ENCODE measurements around the gene NTNG2. TPM values are rescaled to one million over a fixed set of nuclear protein-coding genes. Genes with fewer than 3 reads are reported as not detected.
"Not testable (repeated sequence)": the region's sequence is repeated elsewhere in the genome, so short reads cannot be mapped to it uniquely, and the experiment has no call there.

Gene NTNG2
- polyA plus RNA-seq, 2 donors: 0.18 TPM

GRCh38 chr9:132127888-132128534 lies 33.8 kb upstream of the NTNG2 start:
- Histone ChIP-seq H3K9me3 (ENCODE audit: control insufficient read depth in 2 of 2, insufficient read depth in 1 of 2, low read depth in 1 of 2, low read length in 1 of 2) (no peaks in the 10 kb centered on the region), H3K36me3 (ENCODE audit: control insufficient read depth in 2 of 2, insufficient read depth in 2 of 2, low read length in 1 of 2) (no peaks in the 10 kb centered on the region), H3K27ac (ENCODE audit: low read depth in 2 of 2, low read length in 1 of 2) (no peak overlapping the region), H3K4me1 (ENCODE audit: control insufficient read depth in 2 of 2, insufficient read depth in 2 of 2, low read length in 1 of 2) (peaks cover 1 to 4% of the 10 kb centered on the region in 2 donors), H3K4me3 (ENCODE audit: low read depth in 1 of 2, low read length in 2 of 2) (no peak overlapping the region), H3K27me3 (ENCODE audit: control insufficient read depth in 1 of 2, insufficient read depth in 2 of 2, low read length in 2 of 2) (peaks cover 3 to 5% of the 10 kb centered on the region in 2 donors)
- WGBS, 2 donors: 69 to 79% methylated on average over 15 of the region's 15 CpGs

- Histone ChIP-seq H3K4me3 (ENCODE audit: low read depth in 1 of 2, low read length in 2 of 2) (no peak overlapping the region), H3K4me1 (ENCODE audit: control insufficient read depth in 2 of 2, insufficient read depth in 2 of 2, low read length in 1 of 2) (peaks cover 1 to 4% of the 10 kb centered on the region in 2 donors), H3K27me3 (ENCODE audit: control insufficient read depth in 1 of 2, insufficient read depth in 2 of 2, low read length in 2 of 2) (peaks cover 3 to 5% of the 10 kb centered on the region in 2 donors), H3K36me3 (ENCODE audit: control insufficient read depth in 2 of 2, insufficient read depth in 2 of 2, low read length in 1 of 2) (no peaks in the 10 kb centered on the region), H3K9me3 (ENCODE audit: control insufficient read depth in 2 of 2, insufficient read depth in 1 of 2, low read depth in 1 of 2, low read length in 1 of 2) (no peaks in the 10 kb centered on the region), H3K27ac (ENCODE audit: low read depth in 2 of 2, low read length in 1 of 2) (no peak overlapping the region)
- WGBS, 2 donors: 64 to 71% methylated on average over 12 of the region's 12 CpGs
Measured at GRCh38 chr9:132129535-132129934, 32.3 kb upstream of the NTNG2 start.

- 61 to 69% methylated on average over 5 of the region's 5 CpGs for WGBS, 2 donors
- H3K4me3 ChIP-seq (ENCODE audit: low read depth in 1 of 2, low read length in 2 of 2); H3K27me3 ChIP-seq (ENCODE audit: control insufficient read depth in 1 of 2, insufficient read depth in 2 of 2, low read length in 2 of 2): not testable (repeated sequence)
Measured at GRCh38 chr9:132134085-132134484, 27.8 kb upstream of the NTNG2 start.

GRCh38 chr9:132135456-132135855 lies 26.4 kb upstream of the NTNG2 start:
- Histone ChIP-seq H3K9me3 (ENCODE audit: control insufficient read depth in 2 of 2, insufficient read depth in 1 of 2, low read depth in 1 of 2, low read length in 1 of 2) (peaks cover 0 to 3% of the 10 kb centered on the region in 2 donors), H3K4me3 (ENCODE audit: low read depth in 1 of 2, low read length in 2 of 2) (no peak overlapping the region), H3K4me1 (ENCODE audit: control insufficient read depth in 2 of 2, insufficient read depth in 2 of 2, low read length in 1 of 2) (no peaks in the 10 kb centered on the region), H3K27ac (ENCODE audit: low read depth in 2 of 2, low read length in 1 of 2) (no peak overlapping the region), H3K36me3 (ENCODE audit: control insufficient read depth in 2 of 2, insufficient read depth in 2 of 2, low read length in 1 of 2) (no peaks in the 10 kb centered on the region), H3K27me3 (ENCODE audit: control insufficient read depth in 1 of 2, insufficient read depth in 2 of 2, low read length in 2 of 2) (no peaks in the 10 kb centered on the region)
- WGBS, 2 donors: 88 to 90% methylated on average over 5 of the region's 5 CpGs

More at GRCh38 chr9:132134085-132134484, 27.8 kb upstream of the NTNG2 start:
- H3K4me1 ChIP-seq (ENCODE audit: control insufficient read depth in 2 of 2, insufficient read depth in 2 of 2, low read length in 1 of 2); H3K27ac ChIP-seq (ENCODE audit: low read depth in 2 of 2, low read length in 1 of 2); H3K36me3 ChIP-seq (ENCODE audit: control insufficient read depth in 2 of 2, insufficient read depth in 2 of 2, low read length in 1 of 2); H3K9me3 ChIP-seq (ENCODE audit: control insufficient read depth in 2 of 2, insufficient read depth in 1 of 2, low read depth in 1 of 2, low read length in 1 of 2): not testable (repeated sequence)

DNA sequence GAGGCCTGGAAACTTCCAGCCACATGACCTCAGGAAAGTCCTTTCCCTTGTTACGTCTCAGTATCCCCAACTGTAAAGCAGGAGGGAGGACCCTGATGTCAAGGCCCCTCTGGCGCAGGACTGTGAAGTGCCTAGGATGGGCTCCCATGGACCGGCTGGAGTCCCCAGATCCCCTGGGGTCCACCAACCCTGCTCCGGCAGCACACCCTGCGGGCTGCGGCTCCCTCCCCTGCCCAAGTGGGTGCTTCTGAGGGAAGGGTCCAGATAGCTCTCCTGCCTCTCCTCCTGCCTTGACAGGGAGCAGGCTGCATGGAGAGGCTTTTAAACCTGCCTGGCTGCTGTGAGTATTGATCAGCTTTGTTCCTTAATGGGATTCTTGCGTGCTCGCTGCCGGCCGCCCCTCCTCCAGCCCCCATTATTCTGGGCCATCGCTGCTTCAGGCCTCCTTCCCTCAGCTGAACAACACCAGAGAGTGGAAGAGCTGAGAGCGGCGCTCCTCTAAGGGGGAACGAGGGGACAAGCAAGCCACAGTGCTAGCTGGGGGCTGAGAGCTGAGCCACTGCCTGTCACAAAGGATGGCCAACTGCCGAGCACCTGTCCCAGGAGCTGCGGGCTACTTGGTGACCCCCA lies 25.6 kb upstream of the NTNG2 start:
- WGBS, 2 donors: 57 to 61% methylated on average over 16 of the region's 16 CpGs
- Histone ChIP-seq H3K27me3 (ENCODE audit: control insufficient read depth in 1 of 2, insufficient read depth in 2 of 2, low read length in 2 of 2) (no peaks in the 10 kb centered on the region), H3K27ac (ENCODE audit: low read depth in 2 of 2, low read length in 1 of 2) (no peak overlapping the region)

DNA sequence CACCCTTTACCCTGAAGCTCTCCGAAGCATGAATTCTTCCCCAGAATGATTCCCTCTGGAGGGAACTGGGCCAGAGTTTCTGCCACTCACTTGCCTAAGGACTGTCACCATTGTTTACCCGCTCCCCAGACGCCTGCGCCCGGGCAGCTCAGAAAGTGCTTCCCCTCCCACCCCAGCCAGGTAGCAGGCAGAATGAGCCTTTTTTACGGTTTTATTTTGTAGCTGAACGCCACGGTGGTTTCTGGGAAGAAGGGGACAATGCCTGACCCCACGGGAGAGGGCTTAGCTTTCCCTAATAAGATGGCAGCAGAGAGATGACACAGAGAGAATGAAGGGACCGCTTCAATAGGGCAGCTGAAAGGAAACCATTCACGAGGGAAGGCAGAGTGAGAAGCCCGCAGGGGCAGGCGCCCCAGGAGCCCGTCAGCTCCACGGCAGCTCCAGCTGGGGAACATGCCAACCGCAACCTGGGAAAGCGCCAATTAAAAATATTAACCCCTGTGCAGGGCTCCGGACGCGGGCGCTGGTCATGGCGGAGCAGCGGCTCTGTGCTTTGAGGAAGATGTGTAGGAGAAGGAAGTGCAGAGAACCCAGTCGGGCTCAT lies 20.4 kb upstream of the NTNG2 start:
- WGBS, 2 donors: 3 to 5% methylated on average over 24 of the region's 24 CpGs
- Histone ChIP-seq H3K4me1 (ENCODE audit: control insufficient read depth in 2 of 2, insufficient read depth in 2 of 2, low read length in 1 of 2) (no peaks in the 10 kb centered on the region), H3K27me3 (ENCODE audit: control insufficient read depth in 1 of 2, insufficient read depth in 2 of 2, low read length in 2 of 2) (no peaks in the 10 kb centered on the region), H3K4me3 (ENCODE audit: low read depth in 1 of 2, low read length in 2 of 2) (no peak overlapping the region), H3K27ac (ENCODE audit: low read depth in 2 of 2, low read length in 1 of 2) (no peak overlapping the region), H3K36me3 (ENCODE audit: control insufficient read depth in 2 of 2, insufficient read depth in 2 of 2, low read length in 1 of 2) (no peaks in the 10 kb centered on the region), H3K9me3 (ENCODE audit: control insufficient read depth in 2 of 2, insufficient read depth in 1 of 2, low read depth in 1 of 2, low read length in 1 of 2) (peaks cover 0 to 6% of the 10 kb centered on the region in 2 donors)

More for the DNA sequence above, 25.6 kb upstream of the NTNG2 start:
- H3K36me3 ChIP-seq (ENCODE audit: control insufficient read depth in 2 of 2, insufficient read depth in 2 of 2, low read length in 1 of 2): no peaks in the 10 kb centered on the region
- H3K4me3 ChIP-seq (ENCODE audit: low read depth in 1 of 2, low read length in 2 of 2): no peak overlapping the region
- H3K9me3 ChIP-seq (ENCODE audit: control insufficient read depth in 2 of 2, insufficient read depth in 1 of 2, low read depth in 1 of 2, low read length in 1 of 2): peaks cover 0 to 3% of the 10 kb centered on the region in 2 donors
- no peaks in the 10 kb centered on the region for H3K4me1 ChIP-seq (ENCODE audit: control insufficient read depth in 2 of 2, insufficient read depth in 2 of 2, low read length in 1 of 2)

DNA sequence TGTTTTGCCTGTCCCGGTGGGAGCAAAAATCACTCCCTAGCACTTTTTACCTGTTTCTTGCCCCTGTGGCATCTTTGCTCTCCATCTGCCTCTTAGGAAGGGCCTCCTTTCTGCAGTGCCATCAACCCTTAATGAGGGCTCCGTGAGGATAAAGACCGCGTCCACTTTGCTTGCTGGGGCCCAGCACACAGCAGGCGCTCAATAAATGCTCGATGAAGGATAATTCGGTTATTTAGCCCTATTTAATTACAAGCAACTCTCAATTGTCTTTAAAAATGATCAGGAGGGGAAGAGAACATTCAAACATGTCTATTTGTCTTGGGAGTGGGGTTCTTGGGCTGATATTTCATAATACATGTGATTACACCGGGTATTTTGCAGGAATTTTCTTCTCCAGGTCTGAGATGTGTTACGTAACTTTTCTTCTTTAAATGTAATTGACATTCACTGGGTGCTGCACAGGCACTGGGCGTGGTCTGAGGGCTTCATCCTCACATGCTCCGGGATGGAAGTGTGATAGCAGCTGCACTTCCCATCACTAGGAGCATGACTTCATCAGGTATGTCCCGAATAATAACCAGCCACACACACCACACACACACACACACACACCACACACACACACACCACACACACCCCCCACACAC lies 19.8 kb upstream of the NTNG2 start:
- Histone ChIP-seq H3K9me3 (ENCODE audit: control insufficient read depth in 2 of 2, insufficient read depth in 1 of 2, low read depth in 1 of 2, low read length in 1 of 2) (peaks cover 0 to 6% of the 10 kb centered on the region in 2 donors), H3K36me3 (ENCODE audit: control insufficient read depth in 2 of 2, insufficient read depth in 2 of 2, low read length in 1 of 2) (no peaks in the 10 kb centered on the region), H3K4me3 (ENCODE audit: low read depth in 1 of 2, low read length in 2 of 2) (no peak overlapping the region), H3K27me3 (ENCODE audit: control insufficient read depth in 1 of 2, insufficient read depth in 2 of 2, low read length in 2 of 2) (no peaks in the 10 kb centered on the region), H3K4me1 (ENCODE audit: control insufficient read depth in 2 of 2, insufficient read depth in 2 of 2, low read length in 1 of 2) (no peaks in the 10 kb centered on the region), H3K27ac (ENCODE audit: low read depth in 2 of 2, low read length in 1 of 2) (no peak overlapping the region)
- 45 to 52% methylated on average over 12 of the region's 12 CpGs for WGBS, 2 donors

DNA sequence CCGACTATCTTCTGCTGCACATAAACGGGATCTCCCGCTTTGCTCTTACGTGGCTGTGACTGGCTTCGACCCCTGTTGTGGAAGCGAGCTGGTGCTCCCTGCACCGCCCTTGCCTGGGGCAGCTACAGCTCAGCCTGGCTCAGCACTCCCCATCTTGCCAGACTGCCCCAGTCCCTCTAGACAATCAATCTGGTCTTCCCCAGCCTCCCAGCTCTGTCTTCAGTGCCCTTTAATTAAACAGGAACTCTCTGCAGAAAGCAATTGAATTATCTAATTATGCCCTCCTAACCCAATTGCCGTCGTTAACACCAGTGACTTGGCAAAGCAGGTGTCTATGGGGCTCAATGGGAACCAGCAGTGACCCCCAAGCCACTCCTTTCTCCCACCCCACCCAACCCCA lies 18.9 kb upstream of the NTNG2 start:
- H3K4me3 ChIP-seq (ENCODE audit: low read depth in 1 of 2, low read length in 2 of 2): no peak overlapping the region
- H3K27ac ChIP-seq (ENCODE audit: low read depth in 2 of 2, low read length in 1 of 2): no peak overlapping the region
- H3K36me3 ChIP-seq (ENCODE audit: control insufficient read depth in 2 of 2, insufficient read depth in 2 of 2, low read length in 1 of 2): no peaks in the 10 kb centered on the region
- WGBS, 2 donors: 36 to 41% methylated on average over 9 of the region's 9 CpGs
- peaks cover 0 to 6% of the 10 kb centered on the region in 2 donors for H3K9me3 ChIP-seq (ENCODE audit: control insufficient read depth in 2 of 2, insufficient read depth in 1 of 2, low read depth in 1 of 2, low read length in 1 of 2)
- H3K27me3 ChIP-seq (ENCODE audit: control insufficient read depth in 1 of 2, insufficient read depth in 2 of 2, low read length in 2 of 2): no peaks in the 10 kb centered on the region
- no peaks in the 10 kb centered on the region for H3K4me1 ChIP-seq (ENCODE audit: control insufficient read depth in 2 of 2, insufficient read depth in 2 of 2, low read length in 1 of 2)

DNA sequence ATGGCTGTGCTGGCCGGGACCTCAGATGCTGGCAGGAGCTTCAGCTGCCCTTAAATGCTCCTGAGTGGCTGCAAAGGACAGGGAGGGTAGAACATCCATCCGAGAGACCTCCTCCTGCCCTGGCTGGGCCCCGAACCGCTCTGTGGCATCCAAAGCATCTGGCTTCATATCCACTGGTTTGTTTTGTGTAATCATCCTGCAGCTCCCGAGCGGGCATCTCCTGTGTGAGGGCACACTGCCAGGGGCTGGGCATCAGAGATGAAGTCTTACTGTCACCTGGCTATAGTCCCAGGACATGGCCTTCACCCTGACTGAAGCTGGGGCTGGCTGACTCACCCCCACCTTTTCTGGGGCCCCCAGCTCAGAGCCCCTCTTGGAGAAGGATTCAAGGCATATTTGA lies 18.5 kb upstream of the NTNG2 start:
- Histone ChIP-seq H3K9me3 (ENCODE audit: control insufficient read depth in 2 of 2, insufficient read depth in 1 of 2, low read depth in 1 of 2, low read length in 1 of 2) (peaks cover 0 to 5% of the 10 kb centered on the region in 2 donors), H3K4me3 (ENCODE audit: low read depth in 1 of 2, low read length in 2 of 2) (no peak overlapping the region), H3K27me3 (ENCODE audit: control insufficient read depth in 1 of 2, insufficient read depth in 2 of 2, low read length in 2 of 2) (no peaks in the 10 kb centered on the region), H3K4me1 (ENCODE audit: control insufficient read depth in 2 of 2, insufficient read depth in 2 of 2, low read length in 1 of 2) (no peaks in the 10 kb centered on the region), H3K36me3 (ENCODE audit: control insufficient read depth in 2 of 2, insufficient read depth in 2 of 2, low read length in 1 of 2) (no peaks in the 10 kb centered on the region), H3K27ac (ENCODE audit: low read depth in 2 of 2, low read length in 1 of 2) (no peak overlapping the region)
- 35 to 44% methylated on average over 6 of the region's 6 CpGs for WGBS, 2 donors

All from esophagus (tissue), 2 donors.